Endothelial cell of umbilical vein (primary cell): ENCODE measurements around the gene CD63. TPM values are rescaled to one million over a fixed set of nuclear protein-coding genes. Genes with fewer than 3 reads are reported as not detected.
"Not testable (repeated sequence)": the region's sequence is repeated elsewhere in the genome, so short reads cannot be mapped to it uniquely, and the experiment has no call there.

Experiments
- BruUV-seq: library from RNA; stranded (reverse); fragments of 400-500 nt; replicated peaks from 2 replicates; lab custom pipeline; 2021; lab: Mats Ljungman, UMichigan
- CTCF ChIA-PET: fragments of 300-600, 350-600 bp; sonication (Branson Sonifier 250); formaldehyde crosslinking; loops from one replicate; lab custom pipeline; 2021; ENCODE audit warnings: antibody characterized with exemption, inconsistent platforms; lab: Charles Lee
- POLR2A ChIA-PET: fragments of 300-600, 350-600 bp; sonication (Branson Sonifier 250); formaldehyde crosslinking; loops from one replicate; lab custom pipeline; 2021; ENCODE audit warnings: antibody characterized with exemption, inconsistent platforms; lab: Charles Lee
- DNase-seq: peaks from one replicate; pipeline ENCODE4 v3.0.0-alpha.2; 2011; ENCODE audit warnings: low read depth, low spot score
- FAIRE-seq: peaks from 2 replicates; lab custom pipeline; 2011; peaks lifted over from hg19 to GRCh38; lab: Jason Lieb, UNC
- H2AFZ ChIP-seq: 2 replicates; pipeline ENCODE4 v1.6.0; 2012; ENCODE audit warnings: low read depth, low read length, control low read depth, inconsistent platforms
- H3K27ac ChIP-seq: 2 replicates; pipeline ENCODE4 v1.5.1; 2011; ENCODE audit warnings: low read depth, mild to moderate bottlenecking, control low read depth, low read length, moderate library complexity; ENCODE audit not compliant: insufficient read depth
- H3K27me3 ChIP-seq, 2 experiments: 2 replicates each; pipeline versions ENCODE4 v1.6.0 to v1.6.1; 2011; ENCODE audit warnings: low read length in 2 of 2, mixed read lengths in 1 of 2; ENCODE audit not compliant: control insufficient read depth in 2 of 2, insufficient read depth in 2 of 2
- H3K36me3 ChIP-seq, 2 experiments: 2 replicates in 1 of 2; 3 replicates in 1 of 2; pipeline ENCODE4 v1.5.1; 2011; ENCODE audit warnings: low read length in 2 of 2, mild to moderate bottlenecking in 1 of 2, moderate library complexity in 1 of 2; ENCODE audit not compliant: control insufficient read depth in 2 of 2, insufficient read depth in 2 of 2; ENCODE audit errors: extremely low read depth in 1 of 2
- H3K4me1 ChIP-seq: 3 replicates; pipeline ENCODE4 v1.5.1; 2011; ENCODE audit warnings: mild to moderate bottlenecking, low read length; ENCODE audit not compliant: control insufficient read depth, insufficient read depth; ENCODE audit errors: extremely low read depth
- H3K4me2 ChIP-seq: 2 replicates; pipeline ENCODE4 v1.6.1; 2011; ENCODE audit warnings: low read length, control low read depth, mixed read lengths; ENCODE audit not compliant: insufficient read depth
- H3K4me3 ChIP-seq, 3 experiments: fragments of 200-600 bp in 1 of 3; sonication (generic), shearing (Covaris generic) in 1 of 3; replicated peaks in 1 of 3; 2 replicates each; pipeline ENCODE4 v1.5.1; 2011 to 2016; ENCODE audit warnings: control low read depth in 3 of 3, low read length in 3 of 3, mild to moderate bottlenecking in 2 of 3, inconsistent platforms in 1 of 3, low read depth in 1 of 3, moderate library complexity in 1 of 3; ENCODE audit not compliant: insufficient read depth in 1 of 3
- H3K79me2 ChIP-seq: 2 replicates; pipeline ENCODE4 v1.6.0; 2012; ENCODE audit warnings: low read length, inconsistent platforms; ENCODE audit not compliant: control insufficient read depth, insufficient read depth
- H3K9ac ChIP-seq: replicated peaks from 2 replicates; pipeline ENCODE3; 2011; ENCODE audit warnings: low read length, control low read depth; ENCODE audit not compliant: insufficient read depth; ENCODE audit errors: extremely low read depth
- H3K9me1 ChIP-seq: replicated peaks from 3 replicates; pipeline ENCODE4 v1.6.0; 2011; ENCODE audit warnings: mild to moderate bottlenecking, low read length; ENCODE audit not compliant: control insufficient read depth, insufficient read depth; ENCODE audit errors: extremely low read depth
- H3K9me3 ChIP-seq: replicated peaks from 2 replicates; pipeline ENCODE4 v1.5.1; 2012; ENCODE audit warnings: low read length, inconsistent platforms; ENCODE audit not compliant: control insufficient read depth, insufficient read depth
- H4K20me1 ChIP-seq: replicated peaks from 2 replicates; pipeline ENCODE3; 2011; ENCODE audit warnings: mild to moderate bottlenecking, low read length; ENCODE audit not compliant: control insufficient read depth, insufficient read depth; ENCODE audit errors: extremely low read depth
- FOS ChIP-seq: IDR thresholded peaks from 2 replicates; pipeline ENCODE4 v1.6.1; 2011; ENCODE audit warnings: mild to moderate bottlenecking, low read length, moderate library complexity, borderline replicate concordance; ENCODE audit not compliant: insufficient read depth
- GATA2 ChIP-seq: IDR thresholded peaks from 2 replicates; pipeline ENCODE4 v1.7.0; 2011; ENCODE audit warnings: low read depth, mild to moderate bottlenecking, moderate library complexity, mixed read lengths, low read length; ENCODE audit not compliant: insufficient read length, insufficient read depth
- JUN ChIP-seq: IDR thresholded peaks from 2 replicates; pipeline ENCODE4 v1.6.1; 2011; ENCODE audit warnings: borderline replicate concordance, low read depth; ENCODE audit not compliant: insufficient read length, insufficient read depth
- MAX ChIP-seq: IDR thresholded peaks from 2 replicates; pipeline ENCODE4 v1.6.1; 2011; ENCODE audit not compliant: insufficient read depth, insufficient read length
- POLR2A ChIP-seq: IDR thresholded peaks from 2 replicates; pipeline ENCODE4 v1.6.1; 2012; ENCODE audit warnings: low read depth, mild to moderate bottlenecking, control low read depth, low read length
- POLR2AphosphoS5 ChIP-seq: IDR thresholded peaks from 2 replicates; pipeline ENCODE4 v1.6.1; 2012; ENCODE audit warnings: low read depth, mild to moderate bottlenecking, control low read depth, low read length, moderate library complexity; ENCODE audit not compliant: insufficient read depth
- dilution Hi-C: fragments of 300-500 bp; cut with MboI; formaldehyde crosslinking; loops from one replicate; pipeline ENCODE4 v1.15.0; 2019; ENCODE audit warnings: low sequenced_read_pairs; ENCODE audit not compliant: extremely low pct_ligation_motif_present
- intact Hi-C: fragments of 100-400 bp; cut with micrococcal nuclease; formaldehyde crosslinking; loops from one replicate; pipeline ENCODE4 v1.10.0; 2022
- polyA plus RNA-seq, 4 experiments: library from polyadenylated mRNA; depleted of rRNA in 3 of 4; stranded (reverse) in 3 of 4; unstranded in 1 of 4; fragments of >200 nt; gene quantifications; 2 replicates each; pipeline versions ENCODE4 v1.2.1 to v1.2.3, GENCODE V29; 2011 to 2012; ENCODE audit warnings: missing spikeins in 1 of 4
- total RNA-seq: library from RNA; stranded (reverse); gene quantifications from 2 replicates; pipeline ENCODE4 v1.2.3, GENCODE V29; 2021

The CD63 gene
- total and polyA plus RNA-seq, 2 donors (not counting 3 experiments of a cell fraction or from before 2014, with no cell fraction given) = 1,054 to 1,429 TPM

GRCh38 chr12:55760663-55761062 lies 31.9 kb upstream of the CD63 start:
- Histone ChIP-seq H3K79me2 (peaks cover under 1% of the 10 kb centered on the region), H4K20me1 (no peaks in the 10 kb centered on the region), H3K9ac (no peak overlapping the region), H3K4me3 (no peak overlapping the region), H3K4me1 (no peaks in the 10 kb centered on the region), H3K36me3 (peaks cover 16 to 18% of the 10 kb centered on the region in 2 experiments), H2AFZ (no peak overlapping the region), H3K9me1 (no peaks in the 10 kb centered on the region), H3K27ac (no peak overlapping the region), H3K4me2 (no peak overlapping the region), H3K27me3 (no peaks in the 10 kb centered on the region), H3K9me3 (no peaks in the 10 kb centered on the region)
- ChIA-PET CTCF (interaction anchor here (1.4 to 1.6 kb wide), 2 partner anchors 14 to 16 kb away, joined by 3 read pairs; no protein-coding TSS in a partner anchor), POLR2A (interaction anchor here (0.6 kb wide), 1 partner anchor 10 kb away, joined by 3 read pairs; no protein-coding TSS in a partner anchor)
- BruUV-seq = no TSS peak
- intact Hi-C loops (no loop called here), dilution Hi-C loops (no loop called here)
- DNase-seq (no peak), FAIRE-seq (no peak)
- no peak for TF ChIP-seq FOS
- TF ChIP-seq GATA2 = no peak
- no peak for TF ChIP-seq POLR2AphosphoS5
- no peak for TF ChIP-seq POLR2A
- no peak for TF ChIP-seq MAX
- TF ChIP-seq JUN = no peak

GRCh38 chr12:55758575-55758974 lies 29.8 kb upstream of the CD63 start:
- dilution Hi-C loops = loop anchor here (10.0 kb wide), 1 partner anchor 226 kb away; no protein-coding TSS in a partner anchor
- H3K36me3 ChIP-seq = peaks cover 18 to 26% of the 10 kb centered on the region in 2 experiments
- BruUV-seq, H3K4me3 ChIP-seq, H4K20me1 ChIP-seq, DNase-seq, H3K9me1 ChIP-seq, H2AFZ ChIP-seq, H3K4me1 ChIP-seq, POLR2A ChIA-PET, H3K9ac ChIP-seq, intact Hi-C loops, H3K27me3 ChIP-seq, H3K79me2 ChIP-seq, H3K4me2 ChIP-seq, FAIRE-seq, H3K27ac ChIP-seq, H3K9me3 ChIP-seq: not testable (repeated sequence)
- CTCF ChIA-PET = interaction anchor here (0.8 kb wide), 1 partner anchor 39 kb away, joined by 4 read pairs; no protein-coding TSS in a partner anchor
